ENCODE measurements around the gene GH2. TPM values are rescaled to one million over a fixed set of nuclear protein-coding genes. Genes with fewer than 3 reads are reported as not detected.
"Not testable (repeated sequence)": the region's sequence is repeated elsewhere in the genome, so short reads cannot be mapped to it uniquely, and the experiment has no call there.

Gene GH2
- polyA plus RNA-seq, 1 donor from 2014 or later = not detected

DNA sequence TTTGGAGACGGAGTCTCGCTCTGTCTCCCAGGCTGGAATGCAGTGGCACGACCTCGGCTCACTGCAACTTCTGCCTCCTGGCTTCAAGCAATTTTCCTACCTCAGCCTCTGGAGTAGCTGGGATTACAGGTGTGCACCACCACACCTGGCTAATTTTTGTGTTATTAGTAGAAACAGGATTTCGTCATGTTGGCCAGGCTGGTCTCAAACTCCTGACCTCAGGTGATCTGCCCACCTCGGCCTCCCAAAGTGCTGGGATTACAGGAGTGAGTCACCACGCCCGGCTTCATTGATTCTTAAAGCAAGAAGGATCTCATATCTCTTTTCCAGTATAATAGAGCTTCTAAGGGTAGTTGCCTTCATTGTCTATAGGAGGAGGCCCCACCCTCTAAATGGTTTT lies 23.1 kb upstream of the GH2 start:
- H3K27ac ChIP-seq (ENCODE audit: low read length); H4K20me1 ChIP-seq (ENCODE audit: insufficient read depth); H3K36me3 ChIP-seq (ENCODE audit: insufficient read depth, low read length); H3K4me2 ChIP-seq (ENCODE audit: low read length); H3K9me2 ChIP-seq (ENCODE audit: insufficient read depth, low read length); H3K9me3 ChIP-seq (ENCODE audit: low read length); H3F3A ChIP-seq (ENCODE audit: insufficient read depth, low read length, poor library complexity, severe bottlenecking); H2AFZ ChIP-seq (ENCODE audit: low read depth, low read length); H3K9ac ChIP-seq (ENCODE audit: low read length); H3K27me3 ChIP-seq (ENCODE audit: insufficient read depth, low read depth, low read length); H3K4me3 ChIP-seq (ENCODE audit: low read length); H3K79me2 ChIP-seq (replicated peaks; ENCODE audit: insufficient read depth, low read length): not testable (repeated sequence)

DNA sequence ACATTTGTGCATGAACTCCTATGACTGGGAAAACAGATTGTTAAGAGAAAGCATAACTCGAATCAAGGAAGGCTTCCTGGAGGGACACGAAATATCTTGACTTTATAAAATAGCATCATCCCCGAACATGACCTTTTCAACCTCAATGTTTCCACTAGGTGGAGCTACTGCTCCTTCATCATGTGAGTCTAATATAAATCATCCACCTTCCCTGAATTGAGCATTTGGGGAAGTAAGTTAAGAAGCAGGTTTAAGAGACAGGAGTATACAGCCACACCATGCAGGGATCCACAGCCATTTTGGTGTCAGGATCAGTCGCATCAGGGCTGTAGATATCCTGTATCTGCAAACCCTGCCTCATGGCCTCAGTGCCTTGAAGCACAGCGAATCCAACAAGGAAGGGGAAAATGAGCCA lies 22.1 kb upstream of the GH2 start:
- not testable (repeated sequence) for H3K9me2 ChIP-seq (ENCODE audit: insufficient read depth, low read length); H3K79me2 ChIP-seq (replicated peaks; ENCODE audit: insufficient read depth, low read length); H3F3A ChIP-seq (ENCODE audit: insufficient read depth, low read length, poor library complexity, severe bottlenecking); H3K27ac ChIP-seq (ENCODE audit: low read length); H3K27me3 ChIP-seq (ENCODE audit: insufficient read depth, low read depth, low read length); H3K36me3 ChIP-seq (ENCODE audit: insufficient read depth, low read length); H3K9ac ChIP-seq (ENCODE audit: low read length); H3K4me2 ChIP-seq (ENCODE audit: low read length); H4K20me1 ChIP-seq (ENCODE audit: insufficient read depth); H2AFZ ChIP-seq (ENCODE audit: low read depth, low read length); H3K4me3 ChIP-seq (ENCODE audit: low read length); H3K9me3 ChIP-seq (ENCODE audit: low read length)

- H3K9ac ChIP-seq (ENCODE audit: low read length); H3K27ac ChIP-seq (ENCODE audit: low read length); H3K27me3 ChIP-seq (ENCODE audit: insufficient read depth, low read depth, low read length); H3K9me2 ChIP-seq (ENCODE audit: insufficient read depth, low read length); H3F3A ChIP-seq (ENCODE audit: insufficient read depth, low read length, poor library complexity, severe bottlenecking); H3K9me3 ChIP-seq (ENCODE audit: low read length); H2AFZ ChIP-seq (ENCODE audit: low read depth, low read length); H3K4me3 ChIP-seq (ENCODE audit: low read length); H3K36me3 ChIP-seq (ENCODE audit: insufficient read depth, low read length); H3K79me2 ChIP-seq (replicated peaks; ENCODE audit: insufficient read depth, low read length); H3K4me2 ChIP-seq (ENCODE audit: low read length); H4K20me1 ChIP-seq (ENCODE audit: insufficient read depth): not testable (repeated sequence)
These were observed 20.2 kb upstream of the GH2 start for GRCh38 chr17:63901971-63902370.

GRCh38 chr17:63898899-63899798 lies 17.4 kb upstream of the GH2 start:
- not testable (repeated sequence) for H3K27me3 ChIP-seq (ENCODE audit: insufficient read depth, low read depth, low read length); H3K9ac ChIP-seq (ENCODE audit: low read length); H3K9me2 ChIP-seq (ENCODE audit: insufficient read depth, low read length); H3K4me3 ChIP-seq (ENCODE audit: low read length); H2AFZ ChIP-seq (ENCODE audit: low read depth, low read length); H3K36me3 ChIP-seq (ENCODE audit: insufficient read depth, low read length); H4K20me1 ChIP-seq (ENCODE audit: insufficient read depth); H3K79me2 ChIP-seq (replicated peaks; ENCODE audit: insufficient read depth, low read length); H3F3A ChIP-seq (ENCODE audit: insufficient read depth, low read length, poor library complexity, severe bottlenecking); H3K9me3 ChIP-seq (ENCODE audit: low read length); H3K27ac ChIP-seq (ENCODE audit: low read length); H3K4me2 ChIP-seq (ENCODE audit: low read length)

DNA sequence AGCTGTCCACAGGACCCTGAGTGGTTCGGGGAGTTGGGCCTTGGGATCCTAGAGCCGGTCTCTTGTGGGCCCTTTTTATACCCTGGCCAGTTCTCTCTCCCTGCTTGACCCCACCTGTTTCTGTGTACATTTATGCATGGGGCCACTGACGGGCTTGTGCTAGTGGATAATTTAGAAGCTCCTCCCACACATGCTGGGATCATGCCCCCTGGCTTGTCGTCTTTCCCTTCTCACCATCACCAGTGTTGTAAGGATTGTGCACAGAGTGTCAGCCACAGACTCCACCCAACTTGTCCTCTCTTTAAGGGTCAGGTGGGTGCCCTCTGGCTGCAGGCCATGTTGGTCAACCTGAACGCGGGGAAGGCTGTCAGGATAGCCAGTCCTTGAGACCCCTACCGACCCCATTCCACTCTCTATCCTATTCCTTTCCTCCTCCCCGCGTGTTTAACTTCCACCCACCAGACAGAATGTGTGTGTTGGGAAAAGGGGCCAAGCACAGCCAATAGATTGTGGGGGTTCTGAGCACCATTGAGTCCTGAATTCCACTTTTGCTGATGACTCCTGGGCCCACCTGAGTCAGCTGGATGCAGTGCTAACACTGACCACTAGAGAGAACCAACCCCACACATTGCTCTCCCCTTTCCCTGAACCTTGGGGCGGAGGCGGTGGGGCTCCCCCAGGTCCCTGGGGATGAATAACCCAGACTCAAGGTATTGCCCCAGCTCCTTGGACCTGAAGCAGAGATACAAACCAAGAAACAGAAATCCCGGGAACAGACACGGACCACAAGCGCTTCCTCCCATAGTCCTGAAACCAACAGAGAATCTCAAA lies 15.0 kb upstream of the GH2 start, which contains the start of gene CSH1:
TSS of gene CSH1 (minus strand) at position 51 of the 831 bp plus-strand sequence. CDS start 63 bp downstream, outside the sequence.
- H3K9me3 ChIP-seq (ENCODE audit: low read length); H2AFZ ChIP-seq (ENCODE audit: low read depth, low read length); H3K9ac ChIP-seq (ENCODE audit: low read length); H3K36me3 ChIP-seq (ENCODE audit: insufficient read depth, low read length); H3K79me2 ChIP-seq (replicated peaks; ENCODE audit: insufficient read depth, low read length); H3K4me2 ChIP-seq (ENCODE audit: low read length); H3K27me3 ChIP-seq (ENCODE audit: insufficient read depth, low read depth, low read length); H3K9me2 ChIP-seq (ENCODE audit: insufficient read depth, low read length); H3K4me3 ChIP-seq (ENCODE audit: low read length); H3F3A ChIP-seq (ENCODE audit: insufficient read depth, low read length, poor library complexity, severe bottlenecking); H3K27ac ChIP-seq (ENCODE audit: low read length); H4K20me1 ChIP-seq (ENCODE audit: insufficient read depth): not testable (repeated sequence)

DNA sequence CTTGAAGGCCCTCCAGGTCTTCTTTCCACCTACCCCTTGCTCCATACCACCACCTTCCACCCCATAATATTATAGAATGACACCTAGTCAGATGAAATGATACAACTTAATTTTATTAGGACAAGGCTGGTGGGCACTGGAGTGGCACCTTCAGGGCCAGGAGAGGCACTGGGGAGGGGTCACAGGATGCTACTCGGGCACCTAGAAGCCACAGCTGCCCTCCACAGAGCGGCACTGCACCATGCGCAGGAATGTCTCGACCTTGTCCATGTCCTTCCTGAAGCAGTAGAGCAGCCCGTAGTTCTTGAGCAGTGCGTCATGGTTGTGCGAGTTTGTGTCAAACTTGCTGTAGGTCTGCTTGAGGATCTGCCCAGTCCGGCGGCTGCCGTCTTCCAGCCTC lies 13.1 kb upstream of the GH2 start:
- H3K9me3 ChIP-seq (ENCODE audit: low read length); H3K4me3 ChIP-seq (ENCODE audit: low read length); H3K27ac ChIP-seq (ENCODE audit: low read length); H3K9ac ChIP-seq (ENCODE audit: low read length); H3K36me3 ChIP-seq (ENCODE audit: insufficient read depth, low read length); H2AFZ ChIP-seq (ENCODE audit: low read depth, low read length); H3F3A ChIP-seq (ENCODE audit: insufficient read depth, low read length, poor library complexity, severe bottlenecking); H4K20me1 ChIP-seq (ENCODE audit: insufficient read depth); H3K9me2 ChIP-seq (ENCODE audit: insufficient read depth, low read length); H3K27me3 ChIP-seq (ENCODE audit: insufficient read depth, low read depth, low read length); H3K4me2 ChIP-seq (ENCODE audit: low read length); H3K79me2 ChIP-seq (replicated peaks; ENCODE audit: insufficient read depth, low read length): not testable (repeated sequence)

GRCh38 chr17:63894021-63894420 lies 12.3 kb upstream of the GH2 start:
- not testable (repeated sequence) for H3K36me3 ChIP-seq (ENCODE audit: insufficient read depth, low read length); H3K9me3 ChIP-seq (ENCODE audit: low read length); H3F3A ChIP-seq (ENCODE audit: insufficient read depth, low read length, poor library complexity, severe bottlenecking); H2AFZ ChIP-seq (ENCODE audit: low read depth, low read length); H3K9ac ChIP-seq (ENCODE audit: low read length); H3K27ac ChIP-seq (ENCODE audit: low read length); H4K20me1 ChIP-seq (ENCODE audit: insufficient read depth); H3K4me3 ChIP-seq (ENCODE audit: low read length); H3K27me3 ChIP-seq (ENCODE audit: insufficient read depth, low read depth, low read length); H3K9me2 ChIP-seq (ENCODE audit: insufficient read depth, low read length); H3K4me2 ChIP-seq (ENCODE audit: low read length); H3K79me2 ChIP-seq (replicated peaks; ENCODE audit: insufficient read depth, low read length)

Data from neural cell (in vitro differentiated cells).